Renal cortical epithelial cell (primary cell): ENCODE results near the gene YPEL4. TPM values are rescaled to one million over a fixed set of nuclear protein-coding genes. Genes with fewer than 3 reads are reported as not detected.

ENCODE experiments used
- total RNA-seq: library from RNA; depleted of rRNA; stranded (reverse); fragments of >200 nt; gene quantifications from 2 replicates; pipeline ENCODE4 v1.2.3, GENCODE V29; 2014

Gene YPEL4
- total RNA-seq, 1 donor from 2014 or later: 0.35 TPM

Other genes with a start within 250 kb of the YPEL4 start
- 46.4 and 47.9 TPM in 2 replicates for gene SLC43A3, start 222.8 kb downstream of the YPEL4 start, total RNA-seq
- 0.05 TPM in 1 of 2 replicates, not detected in the other for gene RTN4RL2, start 189.4 kb downstream of the YPEL4 start, total RNA-seq
- 1.2 TPM in 2 replicates for gene SLC43A1, start 134.2 kb downstream of the YPEL4 start, total RNA-seq
- 16.6 and 59.0 TPM in 2 replicates for gene TIMM10, start 119.2 kb downstream of the YPEL4 start, total RNA-seq
- not detected in 2 replicates for gene SMTNL1, start 112.3 kb downstream of the YPEL4 start, total RNA-seq
- gene UBE2L6, start 82.2 kb downstream of the YPEL4 start, total RNA-seq: 24.7 and 38.3 TPM in 2 replicates
- 4.2 and 61.4 TPM in 2 replicates for gene SERPING1, start 52.2 kb downstream of the YPEL4 start, total RNA-seq
- gene CLP1, start 7.8 kb upstream of the YPEL4 start, total RNA-seq: 20.3 and 34.6 TPM in 2 replicates
- gene ZDHHC5, start 18.2 kb upstream of the YPEL4 start, total RNA-seq: 45.1 and 79.9 TPM in 2 replicates
- gene MED19, start 62.3 kb upstream of the YPEL4 start, total RNA-seq: 11.5 and 16.1 TPM in 2 replicates
- 61.1 and 78.2 TPM in 2 replicates for gene TMX2, start 62.7 kb upstream of the YPEL4 start, total RNA-seq
- 48.1 and 94.8 TPM in 2 replicates for gene SELENOH, start 91.6 kb upstream of the YPEL4 start, total RNA-seq
- gene BTBD18, start 101.9 kb upstream of the YPEL4 start, total RNA-seq: not detected in 2 replicates
- gene CTNND1, start 111.9 kb upstream of the YPEL4 start, total RNA-seq: 157 and 260 TPM in 2 replicates